Endodermal cell (in vitro differentiated cells): ENCODE data around the gene NACC1. TPM values are rescaled to one million over a fixed set of nuclear protein-coding genes. Genes with fewer than 3 reads are reported as not detected.

Experiments
- DNase-seq: peaks from one replicate; pipeline ENCODE4 v3.0.0-alpha.2; 2017
- H3K27ac ChIP-seq: 2 replicates; pipeline ENCODE4 v1.5.1; 2013; ENCODE audit warnings: mild to moderate bottlenecking, low read depth, low read length, moderate library complexity
- H3K27me3 ChIP-seq: 2 replicates; pipeline ENCODE4 v1.6.1; 2013; ENCODE audit warnings: mild to moderate bottlenecking, low read length, moderate library complexity; ENCODE audit not compliant: insufficient read depth, control insufficient read depth, poor library complexity, severe bottlenecking
- H3K36me3 ChIP-seq: 2 replicates; pipeline ENCODE4 v1.7.0; 2013; ENCODE audit warnings: mild to moderate bottlenecking, low read length, moderate library complexity; ENCODE audit not compliant: control insufficient read depth, insufficient read depth
- H3K4me1 ChIP-seq: one replicate; pipeline ENCODE4 v1.7.0; 2013; ENCODE audit warnings: low read length; ENCODE audit not compliant: control insufficient read depth, insufficient read depth
- H3K4me3 ChIP-seq: 2 replicates; pipeline ENCODE4 v1.5.1; 2013; ENCODE audit warnings: mild to moderate bottlenecking, low read length, moderate library complexity
- H3K9ac ChIP-seq: 2 replicates; pipeline ENCODE4 v1.6.1; 2013; ENCODE audit warnings: mild to moderate bottlenecking, low read length, moderate library complexity; ENCODE audit not compliant: poor library complexity, severe bottlenecking; ENCODE audit errors: extremely low read depth
- H3K9me3 ChIP-seq: 2 replicates; pipeline ENCODE4 v1.6.1; 2013; ENCODE audit warnings: mild to moderate bottlenecking, low read length, moderate library complexity; ENCODE audit not compliant: control insufficient read depth
- H3K27ac Mint-ChIP-seq: 2 replicates; pipeline ENCODE4 v1.8.0; 2020; ENCODE audit warnings: mixed read lengths
- H3K27me3 Mint-ChIP-seq: 2 replicates; pipeline ENCODE4 v1.8.0; 2021; ENCODE audit warnings: mild to moderate bottlenecking, mixed read lengths; ENCODE audit not compliant: insufficient read depth
- H3K36me3 Mint-ChIP-seq: 2 replicates; pipeline ENCODE4 v1.8.0; 2020; ENCODE audit warnings: low read depth, mixed read lengths
- H3K4me1 Mint-ChIP-seq: 2 replicates; pipeline ENCODE4 v1.8.0; 2020; ENCODE audit warnings: mixed read lengths
- H3K4me3 Mint-ChIP-seq: 2 replicates; pipeline ENCODE4 v1.8.0; 2020; ENCODE audit warnings: mild to moderate bottlenecking, moderate library complexity, mixed read lengths
- H3K9me3 Mint-ChIP-seq: 2 replicates; pipeline ENCODE4 v1.8.0; 2020; ENCODE audit warnings: mild to moderate bottlenecking, mixed read lengths
- WGBS, 2 experiments: methylation state at CpG; one replicate each; pipeline versions ENCODE4 v1.1.5 to v1.1.7; 2013; ENCODE audit warnings: missing lambda C conversion rate in 2 of 2, mixed read lengths in 1 of 2; ENCODE audit not compliant: insufficient coverage in 1 of 2, insufficient read length in 1 of 2; 5-methylcytosine and 5-hydroxymethylcytosine counted together
- total RNA-seq, 2 donors: library from RNA; stranded (reverse); fragmentation: NEBNext Ultra II Directional in 1 of 2; extraction: Animal tissue kit (Norgen Biotek cat#: 25700) in 1 of 2; gene quantifications; 2 replicates in 1 of 2; 3 replicates in 1 of 2; pipeline ENCODE4 v1.2.1, GENCODE V29; 2021
- TF ChIP-seq, protein P1 (sequence below): fragments of 200-600 bp; sonication (generic); conservative IDR thresholded peaks from 2 replicates; pipeline ENCODE4 v1.5.0; 2021; ENCODE audit warnings: antibody characterized with exemption, mild to moderate bottlenecking

Gene NACC1
- total RNA-seq, 2 donors from 2014 or later: 164 to 172 TPM

DNA sequence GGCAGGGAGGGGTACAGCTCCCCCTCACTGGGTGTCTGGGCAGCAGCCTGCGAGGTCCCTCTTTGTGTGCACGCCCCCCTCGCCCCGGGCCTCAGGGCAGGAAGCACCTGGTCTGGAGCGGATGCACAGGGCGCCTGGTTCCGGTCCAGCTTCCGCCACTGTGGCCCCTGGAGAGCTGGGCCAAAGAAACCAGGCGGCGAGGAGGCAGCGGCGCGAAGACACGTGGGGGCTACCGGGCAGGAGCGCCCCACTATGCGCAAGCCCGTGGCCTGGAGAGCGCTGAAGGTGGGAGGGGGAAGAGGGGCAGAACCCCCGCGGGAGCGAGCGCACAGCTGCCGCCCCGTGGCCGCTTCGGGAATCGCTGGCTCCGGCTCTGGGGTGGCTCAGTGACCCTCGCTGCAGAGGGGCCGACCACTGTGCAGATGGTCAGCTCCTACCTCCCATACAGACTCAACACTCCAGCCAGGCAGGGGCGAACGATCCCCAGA lies 13.7 kb upstream of the NACC1 start:
- H3K4me3 ChIP-seq: no peak overlapping the region
- Mint-ChIP-seq H3K9me3 (no peaks in the 10 kb centered on the region), H3K4me3 (no peak overlapping the region), H3K4me1 (peaks cover 7% of the 10 kb centered on the region), H3K27ac (no peak overlapping the region), H3K27me3 (peaks cover 27% of the 10 kb centered on the region), H3K36me3 (peaks cover 16% of the 10 kb centered on the region)
- DNase-seq: peak; percentile 87
- peaks cover 28% of the 10 kb centered on the region for H3K27me3 ChIP-seq
- no peaks in the 10 kb centered on the region for H3K4me1 ChIP-seq
- TF ChIP-seq, protein P1, sequence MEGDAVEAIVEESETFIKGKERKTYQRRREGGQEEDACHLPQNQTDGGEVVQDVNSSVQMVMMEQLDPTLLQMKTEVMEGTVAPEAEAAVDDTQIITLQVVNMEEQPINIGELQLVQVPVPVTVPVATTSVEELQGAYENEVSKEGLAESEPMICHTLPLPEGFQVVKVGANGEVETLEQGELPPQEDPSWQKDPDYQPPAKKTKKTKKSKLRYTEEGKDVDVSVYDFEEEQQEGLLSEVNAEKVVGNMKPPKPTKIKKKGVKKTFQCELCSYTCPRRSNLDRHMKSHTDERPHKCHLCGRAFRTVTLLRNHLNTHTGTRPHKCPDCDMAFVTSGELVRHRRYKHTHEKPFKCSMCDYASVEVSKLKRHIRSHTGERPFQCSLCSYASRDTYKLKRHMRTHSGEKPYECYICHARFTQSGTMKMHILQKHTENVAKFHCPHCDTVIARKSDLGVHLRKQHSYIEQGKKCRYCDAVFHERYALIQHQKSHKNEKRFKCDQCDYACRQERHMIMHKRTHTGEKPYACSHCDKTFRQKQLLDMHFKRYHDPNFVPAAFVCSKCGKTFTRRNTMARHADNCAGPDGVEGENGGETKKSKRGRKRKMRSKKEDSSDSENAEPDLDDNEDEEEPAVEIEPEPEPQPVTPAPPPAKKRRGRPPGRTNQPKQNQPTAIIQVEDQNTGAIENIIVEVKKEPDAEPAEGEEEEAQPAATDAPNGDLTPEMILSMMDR: peak; percentile 84
- H3K36me3 ChIP-seq: peaks cover 3% of the 10 kb centered on the region
- no peak overlapping the region for H3K9ac ChIP-seq
- H3K27ac ChIP-seq: no peak overlapping the region
- H3K9me3 ChIP-seq: no peaks in the 10 kb centered on the region
- WGBS, 2 experiments: 63 to 81% methylated on average over 11 to 33 of the region's 33 CpGs

DNA sequence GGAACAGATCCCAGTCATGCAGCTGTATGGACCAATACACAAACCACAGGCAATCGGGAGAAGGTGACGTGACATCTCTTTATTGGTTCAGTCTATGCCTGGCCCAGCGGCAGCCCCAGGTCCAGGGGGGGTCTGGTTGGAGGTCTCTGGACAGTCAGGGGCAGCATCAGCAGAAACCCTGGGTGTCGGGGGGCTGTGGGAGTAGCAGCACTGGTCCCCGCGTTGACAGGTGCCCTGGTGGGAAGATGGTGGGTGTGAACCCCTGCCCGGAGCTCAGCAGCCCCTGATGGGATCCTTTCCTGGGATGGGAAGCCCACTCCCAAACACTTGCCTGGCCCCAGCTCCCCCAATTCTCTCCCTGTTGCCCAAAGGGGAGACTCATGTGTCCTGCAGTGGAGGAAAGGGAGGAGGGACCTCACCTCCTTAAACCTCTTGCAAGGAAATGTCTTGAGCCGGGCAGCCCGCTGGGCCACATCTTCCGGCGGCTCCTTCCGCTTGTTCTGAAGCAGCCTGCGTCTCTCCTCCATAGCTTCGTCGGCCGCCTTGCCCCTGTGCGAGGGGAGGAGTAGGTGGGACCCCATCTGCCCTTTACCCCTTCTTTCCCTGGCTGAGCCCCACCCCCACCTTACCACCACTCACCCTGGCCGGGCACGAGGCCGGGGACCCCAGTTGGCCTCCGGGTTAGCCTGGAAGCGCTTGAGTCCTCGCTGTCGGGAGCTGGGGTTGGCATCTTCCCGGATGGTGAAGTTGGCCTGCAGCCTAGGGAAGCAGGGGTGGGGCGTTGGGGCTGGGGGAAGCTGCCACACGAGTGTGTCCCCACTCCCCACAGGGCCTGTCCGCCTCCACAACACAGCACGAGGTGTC lies 13.0 kb upstream of the NACC1 start:
- H3K9me3 Mint-ChIP-seq: no peaks in the 10 kb centered on the region
- 94 to 96% methylated on average over 12 to 29 of the region's 29 CpGs for WGBS, 2 experiments
- no peaks in the 10 kb centered on the region for H3K9me3 ChIP-seq

DNA sequence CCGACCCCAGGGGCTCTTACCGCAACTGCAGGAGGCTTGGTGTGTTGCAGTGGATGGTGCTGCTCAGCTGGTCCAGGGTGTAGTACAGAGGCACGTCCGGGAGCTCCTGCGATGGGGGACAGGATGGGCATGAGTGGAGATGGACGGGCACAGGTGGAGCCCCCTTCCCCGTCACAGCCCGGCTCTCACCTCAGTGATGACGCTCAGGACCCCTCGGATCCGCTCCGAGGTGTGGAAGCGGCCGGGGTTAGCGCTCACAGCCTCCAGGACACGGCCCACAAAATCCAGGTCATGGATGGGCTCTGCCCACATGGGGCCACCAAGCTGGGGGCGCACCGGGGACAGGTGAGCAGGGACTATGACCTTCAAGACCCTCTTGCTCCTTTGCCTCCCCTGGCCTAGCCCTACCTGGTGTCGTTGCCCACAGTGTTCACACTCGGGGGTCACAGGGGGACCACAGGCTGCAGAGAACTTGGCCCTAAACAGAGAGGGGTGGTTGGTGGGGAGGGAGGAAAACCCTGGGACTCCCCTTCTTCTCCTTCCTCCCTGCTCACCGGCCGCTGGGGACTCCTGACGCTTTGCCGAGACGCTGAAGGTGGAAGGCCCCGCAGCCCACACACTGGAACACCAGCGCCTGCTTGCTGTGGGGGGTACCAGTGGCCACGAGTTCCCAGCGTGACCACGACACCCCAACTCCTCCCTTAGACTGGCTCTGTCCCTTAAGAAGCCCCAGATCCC lies 8.5 kb upstream of the NACC1 start:
- WGBS, 2 experiments: 91 to 98% methylated on average over 15 to 29 of the region's 30 CpGs
- H3K9ac ChIP-seq: no peak overlapping the region
- Mint-ChIP-seq H3K36me3 (peaks cover 29% of the 10 kb centered on the region), H3K4me1 (no peaks in the 10 kb centered on the region), H3K27me3 (no peaks in the 10 kb centered on the region), H3K9me3 (no peaks in the 10 kb centered on the region), H3K4me3 (no peak overlapping the region), H3K27ac (no peak overlapping the region)
- no peak overlapping the region for H3K4me3 ChIP-seq
- H3K9me3 ChIP-seq: no peaks in the 10 kb centered on the region
- no peak overlapping the region for H3K27ac ChIP-seq
- peaks cover 22% of the 10 kb centered on the region for H3K36me3 ChIP-seq
- TF ChIP-seq, protein P1: no peak
- no peaks in the 10 kb centered on the region for H3K27me3 ChIP-seq
- no peaks in the 10 kb centered on the region for H3K4me1 ChIP-seq
- no peak for DNase-seq

More for the DNA sequence above, 13.0 kb upstream of the NACC1 start:
- Histone ChIP-seq H3K4me3 (no peak overlapping the region), H3K4me1 (no peaks in the 10 kb centered on the region), H3K27me3 (peaks cover 22% of the 10 kb centered on the region), H3K36me3 (peaks cover 3% of the 10 kb centered on the region), H3K9ac (no peak overlapping the region), H3K27ac (no peak overlapping the region)
- Mint-ChIP-seq H3K4me3 (no peak overlapping the region), H3K27ac (no peak overlapping the region), H3K4me1 (peaks cover 7% of the 10 kb centered on the region), H3K36me3 (peaks cover 16% of the 10 kb centered on the region), H3K27me3 (peaks cover 20% of the 10 kb centered on the region)
- DNase-seq: no peak
- TF ChIP-seq, protein P1: no peak
